ENCODE data around the gene CREBBP.
"Not testable (repeated sequence)": the region's sequence is repeated elsewhere in the genome, so short reads cannot be mapped to it uniquely, and the experiment has no call there.

The CREBBP gene

GRCh38 chr16:3912897-3913296 lies 32.4 kb upstream of the CREBBP start:
- TF ChIP-seq, protein P1, sequence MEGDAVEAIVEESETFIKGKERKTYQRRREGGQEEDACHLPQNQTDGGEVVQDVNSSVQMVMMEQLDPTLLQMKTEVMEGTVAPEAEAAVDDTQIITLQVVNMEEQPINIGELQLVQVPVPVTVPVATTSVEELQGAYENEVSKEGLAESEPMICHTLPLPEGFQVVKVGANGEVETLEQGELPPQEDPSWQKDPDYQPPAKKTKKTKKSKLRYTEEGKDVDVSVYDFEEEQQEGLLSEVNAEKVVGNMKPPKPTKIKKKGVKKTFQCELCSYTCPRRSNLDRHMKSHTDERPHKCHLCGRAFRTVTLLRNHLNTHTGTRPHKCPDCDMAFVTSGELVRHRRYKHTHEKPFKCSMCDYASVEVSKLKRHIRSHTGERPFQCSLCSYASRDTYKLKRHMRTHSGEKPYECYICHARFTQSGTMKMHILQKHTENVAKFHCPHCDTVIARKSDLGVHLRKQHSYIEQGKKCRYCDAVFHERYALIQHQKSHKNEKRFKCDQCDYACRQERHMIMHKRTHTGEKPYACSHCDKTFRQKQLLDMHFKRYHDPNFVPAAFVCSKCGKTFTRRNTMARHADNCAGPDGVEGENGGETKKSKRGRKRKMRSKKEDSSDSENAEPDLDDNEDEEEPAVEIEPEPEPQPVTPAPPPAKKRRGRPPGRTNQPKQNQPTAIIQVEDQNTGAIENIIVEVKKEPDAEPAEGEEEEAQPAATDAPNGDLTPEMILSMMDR (IDR thresholded peaks at IDR 0.05; ENCODE audit: insufficient read depth, missing control alignments) = no peak
- FAIRE-seq (no peak), DNase-seq (ENCODE audit: insufficient read length, low spot score) (no peak)

- no peak for DNase-seq (ENCODE audit: insufficient read length, low spot score)
- no peak for FAIRE-seq
- TF ChIP-seq, protein P1 (IDR thresholded peaks at IDR 0.05; ENCODE audit: insufficient read depth, missing control alignments) = no peak
Measured at GRCh38 chr16:3912373-3912772, 31.9 kb upstream of the CREBBP start.

DNA sequence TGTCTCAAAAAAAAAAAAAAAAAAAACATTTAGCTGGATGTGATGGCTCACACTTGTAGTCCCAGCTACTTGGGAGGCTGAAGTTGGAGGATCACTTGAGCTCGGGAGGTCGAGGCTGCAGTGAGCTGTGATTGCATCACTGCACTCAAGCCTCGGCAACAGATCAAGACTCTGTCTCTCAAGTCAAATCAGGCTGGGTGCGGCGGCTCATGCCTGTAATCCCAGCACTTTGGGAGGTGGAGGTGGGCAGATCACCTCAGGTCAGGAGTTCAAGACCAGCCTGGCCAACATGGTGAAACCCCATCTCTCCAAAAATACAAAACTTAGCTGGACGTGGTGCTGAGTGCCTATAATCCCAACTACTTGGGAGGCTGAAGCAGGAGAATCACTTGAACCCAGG lies 31.2 kb upstream of the CREBBP start:
- FAIRE-seq; DNase-seq (ENCODE audit: insufficient read length, low spot score): not testable (repeated sequence)

- DNase-seq (ENCODE audit: insufficient read length, low spot score) (no peak), FAIRE-seq (no peak)
- TF ChIP-seq, protein P1 (IDR thresholded peaks at IDR 0.05; ENCODE audit: insufficient read depth, missing control alignments) = no peak
Measured at GRCh38 chr16:3909791-3910583, 29.5 kb upstream of the CREBBP start.

DNA sequence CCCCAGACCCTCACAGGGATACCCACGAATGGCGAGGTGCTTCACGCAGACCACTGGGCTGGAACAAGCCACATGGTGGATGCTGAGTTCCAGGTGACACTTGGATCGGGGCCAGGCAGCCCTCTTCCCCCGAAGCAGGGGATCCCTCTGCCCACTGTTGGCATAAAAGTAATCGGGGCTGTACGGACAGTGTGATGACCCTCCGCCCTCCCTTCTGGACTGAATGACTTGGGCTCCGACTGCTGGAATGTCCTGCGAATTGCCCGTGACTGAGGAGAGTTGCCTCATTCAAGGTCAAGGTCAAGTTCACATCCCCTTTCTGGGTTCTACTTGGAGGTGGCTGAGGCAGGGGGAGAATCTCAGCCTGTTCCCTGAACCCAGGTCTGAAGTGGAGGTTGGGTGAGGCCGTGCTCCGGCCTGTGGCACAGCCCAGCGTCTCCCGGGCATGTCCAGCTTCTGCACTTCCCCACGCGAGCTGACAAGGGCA lies 28.5 kb upstream of the CREBBP start:
- no peak for DNase-seq (ENCODE audit: insufficient read length, low spot score)
- TF ChIP-seq, protein P1 (IDR thresholded peaks at IDR 0.05; ENCODE audit: insufficient read depth, missing control alignments) = no peak
- FAIRE-seq = no peak

DNA sequence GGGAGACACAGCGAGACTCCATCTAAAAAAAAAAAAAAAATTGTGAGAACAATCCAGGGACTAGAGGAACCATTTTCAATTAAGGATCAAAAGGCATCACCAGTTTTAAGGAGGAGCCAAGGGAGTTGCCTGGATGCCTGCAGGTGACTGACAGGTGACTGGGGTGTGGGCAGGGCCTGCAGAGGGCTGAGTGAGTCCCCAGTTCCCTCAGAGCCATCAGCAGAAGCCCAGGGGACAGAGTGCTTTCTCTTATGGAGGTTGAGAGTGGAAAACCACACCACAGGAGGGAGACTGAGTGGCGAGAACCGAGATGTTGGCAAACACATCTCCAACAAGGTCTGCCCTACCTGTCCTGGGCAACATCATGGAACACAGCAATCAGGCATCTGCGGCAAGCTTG lies 27.1 kb upstream of the CREBBP start:
- TF ChIP-seq, protein P1 (IDR thresholded peaks at IDR 0.05; ENCODE audit: insufficient read depth, missing control alignments) = no peak
- FAIRE-seq = no peak
- DNase-seq (ENCODE audit: insufficient read length, low spot score) = no peak

GRCh38 chr16:3906363-3906762 lies 25.9 kb upstream of the CREBBP start:
- FAIRE-seq = no peak
- DNase-seq (ENCODE audit: insufficient read length, low spot score) = no peak
- TF ChIP-seq, protein P1 (IDR thresholded peaks at IDR 0.05; ENCODE audit: insufficient read depth, missing control alignments) = no peak
